Measurements from ENCODE around the gene TP73.
"Not testable (repeated sequence)": the region's sequence is repeated elsewhere in the genome, so short reads cannot be mapped to it uniquely, and the experiment has no call there.

TP73 gene

GRCh38 chr1:3610527-3611169, 41.7 kb upstream of the TP73 start:
- H3K27ac Mint-ChIP-seq (ENCODE audit: low read depth) = no peak overlapping the region
- H3K27me3 Mint-ChIP-seq = peaks cover 26% of the 10 kb centered on the region
- no peak for ATAC-seq (replicated peaks; ENCODE audit: extremely low read depth, poor library complexity, severe bottlenecking)
- DNase-seq (ENCODE audit: low spot score in 2 of 2) = no peak
- H3K9me3 Mint-ChIP-seq = no peaks in the 10 kb centered on the region
- H3K4me3 Mint-ChIP-seq = peak overlapping the region; percentile 78
- peaks cover 8% of the 10 kb centered on the region for H3K4me1 Mint-ChIP-seq
- peaks cover 2% of the 10 kb centered on the region for H3K36me3 Mint-ChIP-seq (ENCODE audit: insufficient read depth)

GRCh38 chr1:3611170-3612019, 40.9 kb upstream of the TP73 start, which contains the start of gene MEGF6:
Gene MEGF6, minus strand, starts transcription at chr1:3611508. Its CDS starts 240 bp downstream, at chr1:3611268.
- H3K4me3 Mint-ChIP-seq = peak within 1 kb of the TSS; percentile 78
- DNase-seq (ENCODE audit: low spot score in 2 of 2) (no peak), ATAC-seq (replicated peaks; ENCODE audit: extremely low read depth, poor library complexity, severe bottlenecking) (peak; percentile 19)

GRCh38 chr1:3612123-3612522, 40.2 kb upstream of the TP73 start:
- Mint-ChIP-seq H3K9me3 (no peaks in the 10 kb centered on the region), H3K4me3 (peak overlapping the region; percentile 78), H3K36me3 (ENCODE audit: insufficient read depth) (peaks cover 2% of the 10 kb centered on the region), H3K4me1 (peaks cover 8% of the 10 kb centered on the region), H3K27me3 (peaks cover 26% of the 10 kb centered on the region), H3K27ac (ENCODE audit: low read depth) (peak overlapping the region; percentile 41)
- no peak for DNase-seq (ENCODE audit: low spot score in 2 of 2)
- no peak for ATAC-seq (replicated peaks; ENCODE audit: extremely low read depth, poor library complexity, severe bottlenecking)

More at GRCh38 chr1:3611170-3612019, 40.9 kb upstream of the TP73 start, which contains the start of gene MEGF6:
- peak within 1 kb of the TSS; percentile 41 for H3K27ac Mint-ChIP-seq (ENCODE audit: low read depth)
- H3K27me3 Mint-ChIP-seq = peaks cover 26% of the 10 kb centered on the region
- no peaks in the 10 kb centered on the region for H3K9me3 Mint-ChIP-seq
- H3K4me1 Mint-ChIP-seq = peaks cover 8% of the 10 kb centered on the region
- H3K36me3 Mint-ChIP-seq (ENCODE audit: insufficient read depth) = peaks cover 2% of the 10 kb centered on the region

- Mint-ChIP-seq H3K4me3 (no peak overlapping the region), H3K9me3 (no peaks in the 10 kb centered on the region), H3K4me1 (peaks cover 8% of the 10 kb centered on the region), H3K27me3 (peaks cover 26% of the 10 kb centered on the region), H3K27ac (ENCODE audit: low read depth) (no peak overlapping the region), H3K36me3 (ENCODE audit: insufficient read depth) (peaks cover 2% of the 10 kb centered on the region)
- ATAC-seq (replicated peaks; ENCODE audit: extremely low read depth, poor library complexity, severe bottlenecking) = no peak
- DNase-seq (ENCODE audit: low spot score in 2 of 2) = no peak
Measured at GRCh38 chr1:3614755-3615742, 37.3 kb upstream of the TP73 start.

- no peak overlapping the region for H3K27ac Mint-ChIP-seq (ENCODE audit: low read depth)
- H3K4me3 Mint-ChIP-seq = no peak overlapping the region
- ATAC-seq (replicated peaks; ENCODE audit: extremely low read depth, poor library complexity, severe bottlenecking) = no peak
- peaks cover 17% of the 10 kb centered on the region for H3K4me1 Mint-ChIP-seq
- DNase-seq (ENCODE audit: low spot score in 2 of 2) = no peak
- H3K36me3 Mint-ChIP-seq (ENCODE audit: insufficient read depth) = peaks cover 2% of the 10 kb centered on the region
- H3K9me3 Mint-ChIP-seq = no peaks in the 10 kb centered on the region
- H3K27me3 Mint-ChIP-seq = peaks cover 22% of the 10 kb centered on the region
Measured at GRCh38 chr1:3616861-3617260, 35.5 kb upstream of the TP73 start.

- H3K27me3 Mint-ChIP-seq = peaks cover 19% of the 10 kb centered on the region
- H3K27ac Mint-ChIP-seq (ENCODE audit: low read depth) = no peak overlapping the region
- H3K36me3 Mint-ChIP-seq (ENCODE audit: insufficient read depth) = peaks cover 2% of the 10 kb centered on the region
- ATAC-seq (replicated peaks; ENCODE audit: extremely low read depth, poor library complexity, severe bottlenecking) (no peak), DNase-seq (ENCODE audit: low spot score in 2 of 2) (no peak)
- no peak overlapping the region for H3K4me3 Mint-ChIP-seq
- peaks cover 23% of the 10 kb centered on the region for H3K4me1 Mint-ChIP-seq
- no peaks in the 10 kb centered on the region for H3K9me3 Mint-ChIP-seq
Measured at GRCh38 chr1:3617806-3618345, 34.4 kb upstream of the TP73 start.

GRCh38 chr1:3618531-3618880, 33.8 kb upstream of the TP73 start:
- ATAC-seq (replicated peaks; ENCODE audit: extremely low read depth, poor library complexity, severe bottlenecking) (no peak), DNase-seq (ENCODE audit: low spot score in 2 of 2) (no peak)
- Mint-ChIP-seq H3K27ac (ENCODE audit: low read depth) (no peak overlapping the region), H3K4me1 (peaks cover 29% of the 10 kb centered on the region), H3K27me3 (peaks cover 19% of the 10 kb centered on the region), H3K4me3 (no peak overlapping the region), H3K36me3 (ENCODE audit: insufficient read depth) (no peaks in the 10 kb centered on the region), H3K9me3 (no peaks in the 10 kb centered on the region)

GRCh38 chr1:3618881-3619671, 33.2 kb upstream of the TP73 start:
- Mint-ChIP-seq H3K36me3 (ENCODE audit: insufficient read depth) (no peaks in the 10 kb centered on the region), H3K9me3 (no peaks in the 10 kb centered on the region), H3K4me3 (no peak overlapping the region), H3K27ac (ENCODE audit: low read depth) (no peak overlapping the region), H3K4me1 (peaks cover 35% of the 10 kb centered on the region), H3K27me3 (peaks cover 14% of the 10 kb centered on the region)
- DNase-seq (ENCODE audit: low spot score in 2 of 2) (peak; percentile 61 to 67), ATAC-seq (replicated peaks; ENCODE audit: extremely low read depth, poor library complexity, severe bottlenecking) (peak; percentile 85)

GRCh38 chr1:3620708-3621107, 31.6 kb upstream of the TP73 start:
- Mint-ChIP-seq H3K9me3 (no peaks in the 10 kb centered on the region), H3K4me1 (peaks cover 45% of the 10 kb centered on the region), H3K4me3 (no peak overlapping the region), H3K27me3 (no peaks in the 10 kb centered on the region), H3K36me3 (ENCODE audit: insufficient read depth) (peaks cover 10% of the 10 kb centered on the region), H3K27ac (ENCODE audit: low read depth) (no peak overlapping the region)
- DNase-seq (ENCODE audit: low spot score in 2 of 2) (no peak), ATAC-seq (replicated peaks; ENCODE audit: extremely low read depth, poor library complexity, severe bottlenecking) (no peak)

- DNase-seq (ENCODE audit: low spot score in 2 of 2); ATAC-seq (replicated peaks; ENCODE audit: extremely low read depth, poor library complexity, severe bottlenecking); H3K9me3 Mint-ChIP-seq; H3K27me3 Mint-ChIP-seq; H3K4me3 Mint-ChIP-seq: not testable (repeated sequence)
- Mint-ChIP-seq H3K27ac (ENCODE audit: low read depth) (peak overlapping the region; percentile 98), H3K4me1 (peaks cover 50% of the 10 kb centered on the region), H3K36me3 (ENCODE audit: insufficient read depth) (peaks cover 12% of the 10 kb centered on the region)
Measured at GRCh38 chr1:3621151-3621671, 31.1 kb upstream of the TP73 start.

- not testable (repeated sequence) for H3K27me3 Mint-ChIP-seq; ATAC-seq (replicated peaks; ENCODE audit: extremely low read depth, poor library complexity, severe bottlenecking); H3K9me3 Mint-ChIP-seq; DNase-seq (ENCODE audit: low spot score in 2 of 2)
- H3K36me3 Mint-ChIP-seq (ENCODE audit: insufficient read depth) = peaks cover 16% of the 10 kb centered on the region
- H3K27ac Mint-ChIP-seq (ENCODE audit: low read depth) = peak overlapping the region; percentile 98
- H3K4me1 Mint-ChIP-seq = peaks cover 52% of the 10 kb centered on the region
- peak overlapping the region; percentile 100 for H3K4me3 Mint-ChIP-seq
Measured at GRCh38 chr1:3622102-3622501, 30.2 kb upstream of the TP73 start.

All from central memory CD8-positive, alpha-beta T cell (primary cell).